ENCODE results near the gene DSG3.
"Not testable (repeated sequence)": the region's sequence is repeated elsewhere in the genome, so short reads cannot be mapped to it uniquely, and the experiment has no call there.

Gene DSG3

DNA sequence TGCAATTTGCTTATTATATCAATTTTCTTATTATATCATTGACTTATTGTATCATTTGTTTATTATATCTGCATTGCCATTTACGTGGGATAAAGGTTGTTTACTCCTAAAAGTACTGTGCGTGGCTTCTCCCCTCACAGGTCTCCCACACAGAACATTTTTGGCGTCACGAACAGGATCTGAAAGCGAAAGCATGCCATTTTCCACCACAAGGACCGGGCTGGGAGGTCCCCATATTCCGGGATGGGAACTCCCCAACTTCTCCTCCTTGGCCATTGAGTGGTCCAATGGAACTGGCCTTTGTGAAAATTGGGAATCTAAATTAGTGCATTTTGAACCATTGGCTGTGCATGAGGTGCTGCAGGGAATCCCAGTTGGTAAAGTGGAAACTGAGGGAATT is 45.6 kb downstream of the DSG3 start:
- no peak for DNase-seq

DNA sequence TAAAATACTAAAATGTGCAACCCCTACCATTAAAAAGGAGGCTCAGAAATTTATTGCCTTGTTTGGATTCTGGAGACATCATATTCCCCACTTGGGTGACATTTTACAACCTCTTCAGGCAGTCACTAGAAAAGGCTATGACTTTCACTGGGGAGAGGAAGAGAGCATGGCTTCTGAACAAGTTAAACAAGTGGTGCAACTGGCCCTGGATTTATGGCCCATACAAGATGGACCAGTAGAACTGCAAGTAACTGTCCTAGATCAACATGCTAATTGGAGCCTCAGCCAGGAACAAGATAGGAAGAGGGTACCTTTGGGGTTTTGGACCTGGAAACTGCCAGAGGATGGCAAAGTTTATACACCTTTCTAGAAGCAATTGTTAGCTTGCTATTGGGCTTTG is 46.4 kb downstream of the DSG3 start:
- no peak for DNase-seq

GRCh38 chr18:31494705-31495244 is 47.2 kb downstream of the DSG3 start:
- not testable (repeated sequence) for DNase-seq

- DNase-seq, result no peak
Measured at GRCh38 chr18:31497404-31497835, 49.9 kb downstream of the DSG3 start.

GRCh38 chr18:31497836-31498573 is 50.5 kb downstream of the DSG3 start, which contains the start of gene DSG2:
DSG2 (plus strand) TSS chr18:31498177; CDS start chr18:31498252, 75 bp downstream.
- DNase-seq, result no peak

- no peak for DNase-seq
Measured at GRCh38 chr18:31498574-31499524, 51.3 kb downstream of the DSG3 start.

DNA sequence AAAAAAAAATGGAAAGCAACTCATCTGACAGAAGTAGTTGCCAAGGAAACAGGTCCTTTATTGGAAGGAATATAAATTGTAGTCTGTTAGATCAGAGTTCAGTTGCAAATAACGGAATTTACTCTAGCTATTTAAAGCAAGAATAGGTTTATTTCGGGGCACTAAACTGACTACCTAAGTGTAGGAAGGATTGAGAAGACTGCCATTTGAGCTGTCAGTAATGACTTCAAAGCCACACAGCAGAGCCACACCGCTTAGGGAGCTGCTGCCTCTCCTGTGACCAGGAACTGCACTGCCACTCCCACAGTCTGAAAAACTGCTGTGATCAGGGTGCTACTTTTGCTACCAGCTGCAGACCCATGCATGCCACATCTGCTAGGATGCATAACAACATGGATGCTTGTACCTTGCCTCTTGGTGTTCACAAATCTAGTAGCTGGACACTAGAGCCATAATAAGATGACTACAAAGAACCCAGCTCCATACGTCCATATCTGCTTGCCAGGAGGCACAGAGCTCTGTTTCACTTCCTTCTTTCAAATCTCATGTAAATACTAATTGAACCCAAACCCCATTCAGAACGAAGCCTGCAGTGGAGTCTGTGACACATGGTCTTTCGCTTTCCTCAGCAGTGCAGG is 52.6 kb downstream of the DSG3 start:
- no peak for DNase-seq

GRCh38 chr18:31503011-31503410 is 55.5 kb downstream of the DSG3 start:
- DNase-seq, result no peak

GRCh38 chr18:31504455-31505147 is 57.1 kb downstream of the DSG3 start:
- DNase-seq, result no peak

GRCh38 chr18:31505156-31505555 is 57.6 kb downstream of the DSG3 start:
- no peak for DNase-seq

- no peak for DNase-seq
Measured at GRCh38 chr18:31506024-31506742, 58.6 kb downstream of the DSG3 start.

DNA sequence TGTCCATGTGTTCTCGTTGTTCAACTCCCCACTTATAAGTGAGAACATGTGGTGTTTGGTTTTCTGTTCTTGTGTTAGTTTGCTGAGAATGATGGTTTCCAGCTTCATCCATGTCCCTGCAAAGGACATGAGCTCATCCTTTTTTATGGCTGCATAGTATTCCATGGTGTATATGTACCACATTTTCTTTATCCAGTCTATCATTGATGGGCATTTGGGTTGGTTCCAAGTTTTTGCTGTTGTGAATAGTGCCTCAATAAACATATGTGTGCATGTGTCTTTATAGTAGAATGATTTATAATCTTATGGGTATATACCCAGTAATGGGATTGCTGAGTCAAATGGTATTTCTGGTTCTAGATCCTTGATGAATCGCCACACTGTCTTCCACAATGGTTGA is 59.6 kb downstream of the DSG3 start:
- not testable (repeated sequence) for DNase-seq

- DNase-seq, result no peak
Measured at GRCh38 chr18:31508781-31509180, 61.2 kb downstream of the DSG3 start.

DNA sequence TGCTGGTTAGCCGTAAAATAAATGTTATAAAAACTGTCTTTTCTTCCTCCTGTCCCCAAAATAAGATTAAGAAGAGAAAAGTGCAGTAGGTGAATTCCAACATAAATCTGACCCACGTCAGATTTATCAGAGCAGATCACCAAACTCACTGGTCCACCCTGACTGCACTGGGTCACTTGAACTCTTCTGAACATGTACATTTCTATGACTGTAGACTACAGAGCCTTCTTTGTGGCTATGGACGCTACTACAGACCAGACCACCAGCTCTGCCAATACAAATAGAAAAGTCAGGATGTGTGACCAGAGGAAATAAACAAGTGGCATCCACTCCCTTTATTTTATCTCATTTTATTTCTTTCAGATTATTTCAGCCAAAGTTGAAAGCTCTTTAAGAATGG is 62.0 kb downstream of the DSG3 start:
- DNase-seq, result no peak

- DNase-seq, result no peak
Measured at GRCh38 chr18:31510319-31510718, 62.8 kb downstream of the DSG3 start.

GRCh38 chr18:31511098-31511497 is 63.6 kb downstream of the DSG3 start:
- no peak for DNase-seq

DNA sequence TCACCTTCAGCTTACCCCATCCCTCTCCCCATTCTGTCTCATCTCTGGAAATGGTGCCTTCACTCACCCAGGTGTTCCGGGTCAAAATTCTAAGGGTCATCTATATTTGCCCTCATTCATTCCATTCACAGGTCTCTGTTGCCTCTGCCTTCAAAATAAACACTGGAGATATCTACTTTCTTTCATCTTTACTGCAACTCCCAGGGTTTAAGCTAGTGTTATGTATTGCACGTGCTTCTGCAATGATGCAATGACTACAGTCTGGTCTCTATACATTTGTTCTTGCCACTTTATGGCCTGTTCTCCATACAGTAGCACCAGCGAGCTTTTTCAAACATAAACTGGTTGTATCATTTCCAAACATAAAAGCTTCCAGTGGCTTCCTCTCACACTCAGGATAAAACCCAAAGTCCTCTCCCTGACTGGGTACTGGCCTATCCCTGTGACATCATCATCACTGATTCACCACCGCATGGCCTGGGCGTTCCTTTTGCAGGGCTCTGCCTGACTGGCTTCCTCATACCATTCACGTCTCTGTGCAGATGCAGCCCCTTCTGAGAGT is 64.7 kb downstream of the DSG3 start:
- DNase-seq, result no peak

GRCh38 chr18:31513189-31513935 is 65.8 kb downstream of the DSG3 start:
- no peak for DNase-seq

- DNase-seq, result peak; percentile 74
Measured at GRCh38 chr18:31516437-31516836, 68.9 kb downstream of the DSG3 start.

- DNase-seq, result no peak
Measured at GRCh38 chr18:31526374-31526773, 78.8 kb downstream of the DSG3 start.
